ENCODE measurements around the gene IL16. TPM values are rescaled to one million over a fixed set of nuclear protein-coding genes. Genes with fewer than 3 reads are reported as not detected.
"Not testable (repeated sequence)": the region's sequence is repeated elsewhere in the genome, so short reads cannot be mapped to it uniquely, and the experiment has no call there.

The IL16 gene
- total RNA-seq, 2 donors from 2014 or later, result 58.0 to 95.0 TPM

- Mint-ChIP-seq H3K4me1 (no peaks in the 10 kb centered on the region), H3K4me3 (no peak overlapping the region), H3K27me3 (peaks cover 39% of the 10 kb centered on the region), H3K36me3 (ENCODE audit: low read depth) (no peaks in the 10 kb centered on the region), H3K9me3 (no peaks in the 10 kb centered on the region), H3K27ac (no peak overlapping the region)
- no peak for ATAC-seq (replicated peaks)
Measured at GRCh38 chr15:81183439-81183775, 13.3 kb upstream of the IL16 start.

GRCh38 chr15:81184188-81184587 is 12.5 kb upstream of the IL16 start:
- Mint-ChIP-seq H3K4me3 (no peak overlapping the region), H3K27me3 (peaks cover 39% of the 10 kb centered on the region), H3K36me3 (ENCODE audit: low read depth) (no peaks in the 10 kb centered on the region), H3K9me3 (no peaks in the 10 kb centered on the region), H3K27ac (no peak overlapping the region), H3K4me1 (no peaks in the 10 kb centered on the region)
- no peak for ATAC-seq (replicated peaks)

GRCh38 chr15:81185631-81186295 is 10.9 kb upstream of the IL16 start:
- Mint-ChIP-seq H3K27ac (no peak overlapping the region), H3K27me3 (peaks cover 36% of the 10 kb centered on the region), H3K9me3 (no peaks in the 10 kb centered on the region), H3K36me3 (ENCODE audit: low read depth) (no peaks in the 10 kb centered on the region), H3K4me1 (no peaks in the 10 kb centered on the region), H3K4me3 (no peak overlapping the region)
- no peak for ATAC-seq (replicated peaks)

GRCh38 chr15:81188354-81188753 is 8.3 kb upstream of the IL16 start:
- Mint-ChIP-seq H3K4me3 (no peak overlapping the region), H3K4me1 (no peaks in the 10 kb centered on the region), H3K36me3 (ENCODE audit: low read depth) (no peaks in the 10 kb centered on the region), H3K27ac (no peak overlapping the region), H3K9me3 (no peaks in the 10 kb centered on the region), H3K27me3 (peaks cover 32% of the 10 kb centered on the region)
- ATAC-seq (replicated peaks), result no peak

GRCh38 chr15:81189583-81190283 is 6.9 kb upstream of the IL16 start:
- no peaks in the 10 kb centered on the region for H3K4me1 Mint-ChIP-seq
- H3K27me3 Mint-ChIP-seq, result peaks cover 27% of the 10 kb centered on the region
- no peak overlapping the region for H3K27ac Mint-ChIP-seq
- H3K4me3 Mint-ChIP-seq, result no peak overlapping the region
- ATAC-seq (replicated peaks), result no peak
- H3K36me3 Mint-ChIP-seq (ENCODE audit: low read depth), result no peaks in the 10 kb centered on the region
- no peaks in the 10 kb centered on the region for H3K9me3 Mint-ChIP-seq

- ATAC-seq (replicated peaks), result no peak
- Mint-ChIP-seq H3K9me3 (no peaks in the 10 kb centered on the region), H3K27ac (no peak overlapping the region), H3K4me1 (no peaks in the 10 kb centered on the region), H3K27me3 (peaks cover 23% of the 10 kb centered on the region), H3K36me3 (ENCODE audit: low read depth) (no peaks in the 10 kb centered on the region), H3K4me3 (no peak overlapping the region)
Measured at GRCh38 chr15:81190922-81191507, 5.7 kb upstream of the IL16 start.

- Mint-ChIP-seq H3K9me3 (no peaks in the 10 kb centered on the region), H3K27me3 (peaks cover 23% of the 10 kb centered on the region), H3K27ac (no peak overlapping the region), H3K4me3 (no peak overlapping the region), H3K36me3 (ENCODE audit: low read depth) (no peaks in the 10 kb centered on the region), H3K4me1 (no peaks in the 10 kb centered on the region)
- no peak for ATAC-seq (replicated peaks)
Measured at GRCh38 chr15:81191701-81192100, 5.0 kb upstream of the IL16 start.

- Mint-ChIP-seq H3K9me3 (no peaks in the 10 kb centered on the region), H3K4me3 (no peak overlapping the region), H3K36me3 (ENCODE audit: low read depth) (no peaks in the 10 kb centered on the region), H3K27me3 (peaks cover 28% of the 10 kb centered on the region), H3K27ac (no peak overlapping the region), H3K4me1 (no peaks in the 10 kb centered on the region)
- ATAC-seq (replicated peaks), result no peak
Measured at GRCh38 chr15:81194723-81195122, 2.0 kb upstream of the IL16 start.

- H3K27ac Mint-ChIP-seq, result no peak overlapping the region
Measured at GRCh38 chr15:81195339-81195864, 1.3 kb upstream of the IL16 start.

GRCh38 chr15:81197255-81197630 is 564 bp downstream of the IL16 start:
- Mint-ChIP-seq H3K27me3 (peaks cover 21% of the 10 kb centered on the region), H3K27ac (no peak overlapping the region)

More at GRCh38 chr15:81195339-81195864, 1.3 kb upstream of the IL16 start:
- ATAC-seq (replicated peaks), result no peak
- H3K4me3 Mint-ChIP-seq, result no peak overlapping the region
- H3K36me3 Mint-ChIP-seq (ENCODE audit: low read depth), result no peaks in the 10 kb centered on the region
- no peaks in the 10 kb centered on the region for H3K9me3 Mint-ChIP-seq
- H3K4me1 Mint-ChIP-seq, result no peaks in the 10 kb centered on the region
- H3K27me3 Mint-ChIP-seq, result peaks cover 28% of the 10 kb centered on the region

GRCh38 chr15:81197688-81198281 is 1.1 kb downstream of the IL16 start:
- Mint-ChIP-seq H3K36me3 (ENCODE audit: low read depth) (no peaks in the 10 kb centered on the region), H3K4me3 (no peak overlapping the region), H3K27ac (no peak overlapping the region), H3K9me3 (no peaks in the 10 kb centered on the region), H3K27me3 (peaks cover 18% of the 10 kb centered on the region), H3K4me1 (no peaks in the 10 kb centered on the region)
- no peak for ATAC-seq (replicated peaks)

More at GRCh38 chr15:81197255-81197630, 564 bp downstream of the IL16 start:
- no peak for ATAC-seq (replicated peaks)
- Mint-ChIP-seq H3K4me3 (no peak overlapping the region), H3K36me3 (ENCODE audit: low read depth) (no peaks in the 10 kb centered on the region), H3K4me1 (no peaks in the 10 kb centered on the region), H3K9me3 (no peaks in the 10 kb centered on the region)

GRCh38 chr15:81199031-81199779 is 2.5 kb downstream of the IL16 start:
- H3K36me3 Mint-ChIP-seq (ENCODE audit: low read depth), result no peaks in the 10 kb centered on the region
- H3K27me3 Mint-ChIP-seq, result peaks cover 10% of the 10 kb centered on the region
- ATAC-seq (replicated peaks), result no peak
- H3K27ac Mint-ChIP-seq, result no peak overlapping the region
- no peak overlapping the region for H3K4me3 Mint-ChIP-seq
- no peaks in the 10 kb centered on the region for H3K4me1 Mint-ChIP-seq
- H3K9me3 Mint-ChIP-seq, result no peaks in the 10 kb centered on the region

- Mint-ChIP-seq H3K9me3 (no peaks in the 10 kb centered on the region), H3K4me3 (no peak overlapping the region), H3K4me1 (no peaks in the 10 kb centered on the region), H3K27me3 (peaks cover 20% of the 10 kb centered on the region), H3K36me3 (ENCODE audit: low read depth) (no peaks in the 10 kb centered on the region), H3K27ac (no peak overlapping the region)
- no peak for ATAC-seq (replicated peaks)
Measured at GRCh38 chr15:81206018-81206417, 9.3 kb downstream of the IL16 start.

GRCh38 chr15:81207987-81208386 is 11.3 kb downstream of the IL16 start:
- H3K36me3 Mint-ChIP-seq (ENCODE audit: low read depth); H3K4me1 Mint-ChIP-seq; H3K27ac Mint-ChIP-seq; ATAC-seq (replicated peaks); H3K4me3 Mint-ChIP-seq; H3K9me3 Mint-ChIP-seq: not testable (repeated sequence)
- peaks cover 26% of the 10 kb centered on the region for H3K27me3 Mint-ChIP-seq

All from activated T-helper 17 cell treated with anti-CD3 and anti-CD28 coated beads, Interleukin-2, amount 50 U/mL, for 72 hours (primary cell).